Measurements from ENCODE around the gene NPTXR. TPM values are rescaled to one million over a fixed set of nuclear protein-coding genes. Genes with fewer than 3 reads are reported as not detected.

NPTXR gene
- total RNA-seq, 1 experiment from 2014 or later: 10.4 TPM

- no peak for TF ChIP-seq ARID4B (CRISPR knock-in tag; IDR thresholded peaks at IDR 0.05; ENCODE audit: borderline replicate concordance)
- TF ChIP-seq CBFB (CRISPR knock-in tag; IDR thresholded peaks at IDR 0.05; ENCODE audit: low read depth): no peak
- TF ChIP-seq ELF4 (CRISPR knock-in tag; IDR thresholded peaks at IDR 0.05; ENCODE audit: low read depth): no peak
- TF ChIP-seq, protein P1, sequence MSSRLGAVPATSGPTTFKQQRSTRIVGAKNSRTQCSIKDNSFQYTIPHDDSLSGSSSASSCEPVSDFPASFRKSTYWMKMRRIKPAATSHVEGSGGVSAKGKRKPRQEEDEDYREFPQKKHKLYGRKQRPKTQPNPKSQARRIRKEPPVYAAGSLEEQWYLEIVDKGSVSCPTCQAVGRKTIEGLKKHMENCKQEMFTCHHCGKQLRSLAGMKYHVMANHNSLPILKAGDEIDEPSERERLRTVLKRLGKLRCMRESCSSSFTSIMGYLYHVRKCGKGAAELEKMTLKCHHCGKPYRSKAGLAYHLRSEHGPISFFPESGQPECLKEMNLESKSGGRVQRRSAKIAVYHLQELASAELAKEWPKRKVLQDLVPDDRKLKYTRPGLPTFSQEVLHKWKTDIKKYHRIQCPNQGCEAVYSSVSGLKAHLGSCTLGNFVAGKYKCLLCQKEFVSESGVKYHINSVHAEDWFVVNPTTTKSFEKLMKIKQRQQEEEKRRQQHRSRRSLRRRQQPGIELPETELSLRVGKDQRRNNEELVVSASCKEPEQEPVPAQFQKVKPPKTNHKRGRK (CRISPR knock-in tag; IDR thresholded peaks at IDR 0.05; ENCODE audit: borderline replicate concordance): no peak
These were observed 27.7 kb upstream of the NPTXR start (continued) for GRCh38 chr22:38871360-38872171.

- no peaks in the 10 kb centered on the region for H3K9me3 Mint-ChIP-seq
- H3K4me1 Mint-ChIP-seq: peaks cover 40% of the 10 kb centered on the region
- CTCF ChIA-PET: interaction anchor here (0.5 to 5.4 kb wide), 51 partner anchors 8 to 1677 kb away, joined by 3 to 67 read pairs (median 5); partner anchors contain the start of genes APOBEC3D, CBX7 and NPTXR
- H3K27me3 Mint-ChIP-seq (ENCODE audit: low read depth): peaks cover 7% of the 10 kb centered on the region
- DNase-seq (ENCODE audit: low spot score) (no peak), ATAC-seq (no peak)
- H3K4me3 Mint-ChIP-seq: peak overlapping the region; percentile 86
- H3K27ac Mint-ChIP-seq: no peak overlapping the region
- H3K36me3 Mint-ChIP-seq: peaks cover 13% of the 10 kb centered on the region; the same call in 1 of the 2 replicates
- POLR2A ChIA-PET: interaction anchor here (0.5 to 1.4 kb wide), 2 partner anchors 99 to 440 kb away, joined by 3 to 4 read pairs; no protein-coding TSS in a partner anchor
- TF ChIP-seq, protein P2, sequence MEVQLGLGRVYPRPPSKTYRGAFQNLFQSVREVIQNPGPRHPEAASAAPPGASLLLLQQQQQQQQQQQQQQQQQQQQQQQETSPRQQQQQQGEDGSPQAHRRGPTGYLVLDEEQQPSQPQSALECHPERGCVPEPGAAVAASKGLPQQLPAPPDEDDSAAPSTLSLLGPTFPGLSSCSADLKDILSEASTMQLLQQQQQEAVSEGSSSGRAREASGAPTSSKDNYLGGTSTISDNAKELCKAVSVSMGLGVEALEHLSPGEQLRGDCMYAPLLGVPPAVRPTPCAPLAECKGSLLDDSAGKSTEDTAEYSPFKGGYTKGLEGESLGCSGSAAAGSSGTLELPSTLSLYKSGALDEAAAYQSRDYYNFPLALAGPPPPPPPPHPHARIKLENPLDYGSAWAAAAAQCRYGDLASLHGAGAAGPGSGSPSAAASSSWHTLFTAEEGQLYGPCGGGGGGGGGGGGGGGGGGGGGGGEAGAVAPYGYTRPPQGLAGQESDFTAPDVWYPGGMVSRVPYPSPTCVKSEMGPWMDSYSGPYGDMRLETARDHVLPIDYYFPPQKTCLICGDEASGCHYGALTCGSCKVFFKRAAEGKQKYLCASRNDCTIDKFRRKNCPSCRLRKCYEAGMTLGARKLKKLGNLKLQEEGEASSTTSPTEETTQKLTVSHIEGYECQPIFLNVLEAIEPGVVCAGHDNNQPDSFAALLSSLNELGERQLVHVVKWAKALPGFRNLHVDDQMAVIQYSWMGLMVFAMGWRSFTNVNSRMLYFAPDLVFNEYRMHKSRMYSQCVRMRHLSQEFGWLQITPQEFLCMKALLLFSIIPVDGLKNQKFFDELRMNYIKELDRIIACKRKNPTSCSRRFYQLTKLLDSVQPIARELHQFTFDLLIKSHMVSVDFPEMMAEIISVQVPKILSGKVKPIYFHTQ (CRISPR knock-in tag; IDR thresholded peaks at IDR 0.05): no peak
- no peak for TF ChIP-seq USF2 (CRISPR knock-in tag; IDR thresholded peaks at IDR 0.05)
- TF ChIP-seq ZBTB43 (CRISPR knock-in tag; IDR thresholded peaks at IDR 0.05): no peak
- TF ChIP-seq EMX1 (CRISPR knock-in tag; IDR thresholded peaks at IDR 0.05): no peak
- TF ChIP-seq JAZF1 (CRISPR knock-in tag; IDR thresholded peaks at IDR 0.05): no peak
- no peak for TF ChIP-seq ETV6 (CRISPR knock-in tag; IDR thresholded peaks at IDR 0.05)
- no peak for TF ChIP-seq GRHL2 (CRISPR knock-in tag; IDR thresholded peaks at IDR 0.05; ENCODE audit: insufficient replicate concordance, severe bottlenecking)
These were observed 27.0 kb upstream of the NPTXR start for GRCh38 chr22:38870791-38871359.

All from WTC11 (cell line).